ENCODE results near the gene BRD3.

GRCh38 chr9:134112561-134112960 lies 44.7 kb upstream of the BRD3 start:
- TF ChIP-seq CTCF (IDR thresholded peaks at IDR 0.05) (no peak), PRDM15 (CRISPR knock-in tag; IDR thresholded peaks at IDR 0.05) (no peak), NFYB (CRISPR knock-in tag; conservative IDR thresholded peaks at IDR 0.05; ENCODE audit: low read depth) (no peak), SMAD3 (CRISPR knock-in tag; IDR thresholded peaks at IDR 0.05; ENCODE audit: borderline replicate concordance) (no peak), E2F1 (CRISPR knock-in tag; IDR thresholded peaks at IDR 0.05) (no peak), CDX4 (CRISPR knock-in tag; IDR thresholded peaks at IDR 0.05; ENCODE audit: borderline replicate concordance) (no peak), JAZF1 (CRISPR knock-in tag; IDR thresholded peaks at IDR 0.05) (no peak), ETV6 (CRISPR knock-in tag; IDR thresholded peaks at IDR 0.05) (no peak), HMGA2 (CRISPR knock-in tag; IDR thresholded peaks at IDR 0.05) (no peak), STAT6 (CRISPR knock-in tag; conservative IDR thresholded peaks at IDR 0.05; ENCODE audit: low read depth) (no peak)
- TF ChIP-seq, protein P1, sequence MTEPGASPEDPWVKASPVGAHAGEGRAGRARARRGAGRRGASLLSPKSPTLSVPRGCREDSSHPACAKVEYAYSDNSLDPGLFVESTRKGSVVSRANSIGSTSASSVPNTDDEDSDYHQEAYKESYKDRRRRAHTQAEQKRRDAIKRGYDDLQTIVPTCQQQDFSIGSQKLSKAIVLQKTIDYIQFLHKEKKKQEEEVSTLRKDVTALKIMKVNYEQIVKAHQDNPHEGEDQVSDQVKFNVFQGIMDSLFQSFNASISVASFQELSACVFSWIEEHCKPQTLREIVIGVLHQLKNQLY (CRISPR knock-in tag; IDR thresholded peaks at IDR 0.05) = no peak
